RWPE1 (cell line): ENCODE measurements around the gene AGBL1.

Experiments
- CTCF ChIA-PET: fragments of 350-600 bp; sonication (Branson Sonifier 250); formaldehyde crosslinking; extraction: SDS; loops from one replicate; lab custom pipeline; 2021; lab: Yijun Ruan, JAX
- POLR2A ChIA-PET: fragments of 400-600 bp; formaldehyde crosslinking; extraction: SDS; loops from one replicate; lab custom pipeline; 2020; ENCODE audit warnings: antibody characterized with exemption; ENCODE audit not compliant: low non-redundant PET; lab: Yijun Ruan, JAX
- DNase-seq: peaks from one replicate; pipeline ENCODE4 v3.0.0; 2012; ENCODE audit warnings: low spot score
- H3K27ac ChIP-seq: fragments of 450-650 bp; 2 replicates; pipeline ENCODE4 v1.5.1; 2017
- TF ChIP-seq, protein P1 (sequence below): fragments of 450-650 bp; conservative IDR thresholded peaks from 2 replicates; pipeline ENCODE4 v1.5.1; 2017; ENCODE audit warnings: low read depth, mild to moderate bottlenecking

AGBL1 gene

GRCh38 chr15:86591158-86591557 is 511.5 kb downstream of the AGBL1 start:
- ChIA-PET POLR2A (no interaction called here), CTCF (interaction anchor here (0.6 kb wide), 1 partner anchor 22 kb away, joined by 4 read pairs; no protein-coding TSS in a partner anchor)
- H3K27ac ChIP-seq, result no peak overlapping the region
- DNase-seq, result no peak
- TF ChIP-seq, protein P1, sequence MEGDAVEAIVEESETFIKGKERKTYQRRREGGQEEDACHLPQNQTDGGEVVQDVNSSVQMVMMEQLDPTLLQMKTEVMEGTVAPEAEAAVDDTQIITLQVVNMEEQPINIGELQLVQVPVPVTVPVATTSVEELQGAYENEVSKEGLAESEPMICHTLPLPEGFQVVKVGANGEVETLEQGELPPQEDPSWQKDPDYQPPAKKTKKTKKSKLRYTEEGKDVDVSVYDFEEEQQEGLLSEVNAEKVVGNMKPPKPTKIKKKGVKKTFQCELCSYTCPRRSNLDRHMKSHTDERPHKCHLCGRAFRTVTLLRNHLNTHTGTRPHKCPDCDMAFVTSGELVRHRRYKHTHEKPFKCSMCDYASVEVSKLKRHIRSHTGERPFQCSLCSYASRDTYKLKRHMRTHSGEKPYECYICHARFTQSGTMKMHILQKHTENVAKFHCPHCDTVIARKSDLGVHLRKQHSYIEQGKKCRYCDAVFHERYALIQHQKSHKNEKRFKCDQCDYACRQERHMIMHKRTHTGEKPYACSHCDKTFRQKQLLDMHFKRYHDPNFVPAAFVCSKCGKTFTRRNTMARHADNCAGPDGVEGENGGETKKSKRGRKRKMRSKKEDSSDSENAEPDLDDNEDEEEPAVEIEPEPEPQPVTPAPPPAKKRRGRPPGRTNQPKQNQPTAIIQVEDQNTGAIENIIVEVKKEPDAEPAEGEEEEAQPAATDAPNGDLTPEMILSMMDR, result no peak

- no peak for DNase-seq
- H3K27ac ChIP-seq, result no peak overlapping the region
- ChIA-PET CTCF (no interaction called here), POLR2A (no interaction called here)
- TF ChIP-seq, protein P1, result no peak
These were observed 512.5 kb downstream of the AGBL1 start for GRCh38 chr15:86591994-86592735.

DNA sequence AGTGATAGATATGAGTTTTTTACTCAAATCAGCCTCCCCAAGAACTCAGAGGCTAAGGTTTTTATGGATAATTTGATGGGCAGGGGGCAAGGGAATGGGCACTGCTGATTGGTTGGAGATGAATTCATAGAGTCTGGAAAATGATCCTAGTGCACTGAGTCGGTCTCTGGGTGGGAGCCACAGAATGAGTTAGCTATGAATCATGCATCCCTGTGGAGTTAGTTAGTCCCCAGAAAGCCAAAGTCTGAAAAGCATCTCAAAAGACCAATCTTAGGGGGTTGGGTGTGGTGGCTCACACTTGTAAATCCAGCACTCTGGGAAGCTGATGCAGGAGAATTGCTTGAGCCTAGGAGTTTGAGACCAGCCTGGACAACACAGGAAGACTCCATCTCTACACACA is 516.1 kb downstream of the AGBL1 start:
- peak; percentile 17 for DNase-seq
- ChIA-PET CTCF (interaction anchor here (0.5 kb wide), 1 partner anchor 18 kb away, joined by 3 read pairs; no protein-coding TSS in a partner anchor), POLR2A (no interaction called here)
- TF ChIP-seq, protein P1, result no peak
- no peak overlapping the region for H3K27ac ChIP-seq

DNA sequence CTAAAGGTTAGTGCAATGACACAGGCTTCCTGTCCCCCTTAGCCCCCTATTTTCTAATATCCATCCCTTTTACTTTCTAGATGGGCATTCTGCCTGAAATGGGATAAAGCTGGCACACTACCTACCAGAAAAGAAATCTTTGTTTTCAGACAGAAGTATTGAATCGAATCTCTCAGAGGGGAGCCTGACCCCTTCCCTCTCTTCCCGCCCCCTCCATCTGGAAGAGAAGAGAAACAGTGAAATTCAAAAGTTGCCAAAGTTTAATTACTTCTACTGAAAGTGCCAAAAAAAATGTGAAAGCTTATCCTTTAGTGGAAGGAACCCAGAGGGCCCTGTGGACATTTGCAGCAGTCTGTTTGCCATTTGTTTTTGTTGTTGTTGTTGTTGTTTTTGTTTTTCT is 523.8 kb downstream of the AGBL1 start:
- TF ChIP-seq, protein P1, result no peak
- DNase-seq, result no peak
- ChIA-PET CTCF (no interaction called here), POLR2A (no interaction called here)
- no peak overlapping the region for H3K27ac ChIP-seq

- ChIA-PET CTCF (no interaction called here), POLR2A (no interaction called here)
- TF ChIP-seq, protein P1, result no peak
- no peak overlapping the region for H3K27ac ChIP-seq
- DNase-seq, result no peak
These were observed 529.0 kb downstream of the AGBL1 start for GRCh38 chr15:86608461-86609205.

DNA sequence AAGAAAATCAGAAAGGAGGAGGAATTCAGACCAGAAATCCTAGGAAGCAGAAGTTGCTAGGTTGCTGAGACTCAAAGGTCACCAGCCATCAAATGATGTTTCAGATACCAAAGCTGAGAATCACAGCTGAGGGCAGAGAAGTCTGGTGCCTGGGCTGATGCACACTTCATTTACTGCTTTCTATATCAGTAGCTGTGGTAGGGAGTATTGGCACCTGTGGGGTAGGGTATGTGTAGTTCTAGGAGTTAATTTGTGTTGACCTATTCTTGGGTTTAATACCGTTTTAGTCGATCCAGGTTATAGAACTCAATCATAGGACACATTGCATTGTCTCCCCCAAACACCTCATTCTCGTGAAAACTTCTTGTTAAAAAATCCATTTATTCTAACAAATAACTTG is 529.6 kb downstream of the AGBL1 start:
- POLR2A ChIA-PET, result no interaction called here

More for the DNA sequence above, 529.6 kb downstream of the AGBL1 start:
- CTCF ChIA-PET, result interaction anchor here (0.5 kb wide), 1 partner anchor 769 kb away, joined by 3 read pairs; no protein-coding TSS in a partner anchor
- DNase-seq, result no peak
- TF ChIP-seq, protein P1, result no peak
- no peak overlapping the region for H3K27ac ChIP-seq
